GM19324 (cell line): ENCODE data around the gene LARP4.
A peak's percentile ranks its signal among the peaks of the same experiment; 100 is the strongest.
"Not testable (repeated sequence)": the region's sequence is repeated elsewhere in the genome, so short reads cannot be mapped to it uniquely, and the experiment has no call there.

ENCODE experiments used
- ATAC-seq: cut with Tn5 transposase; IDR thresholded peaks from one replicate; pipeline ENCODE4 v1.9.1; 2021; ENCODE audit warnings: mild to moderate bottlenecking, moderate library complexity; ENCODE audit not compliant: unreplicated experiment, low FRiP score

Gene LARP4

GRCh38 chr12:50400638-50401499, at the start of gene LARP4:
TSS of gene LARP4 (plus strand) at chr12:50400885. CDS start at chr12:50401011, 126 bp downstream.
- peak; percentile 98 for ATAC-seq

GRCh38 chr12:50351120-50352043, 49.3 kb upstream of the LARP4 start:
- no peak for ATAC-seq

GRCh38 chr12:50353404-50353803, 47.3 kb upstream of the LARP4 start:
- ATAC-seq: no peak

GRCh38 chr12:50353869-50354593, 46.7 kb upstream of the LARP4 start:
- ATAC-seq: no peak

GRCh38 chr12:50354908-50355307, 45.8 kb upstream of the LARP4 start:
- ATAC-seq: no peak

GRCh38 chr12:50355365-50355764, 45.3 kb upstream of the LARP4 start:
- no peak for ATAC-seq

GRCh38 chr12:50362671-50363070, 38.0 kb upstream of the LARP4 start:
- no peak for ATAC-seq

- no peak for ATAC-seq
Observed at GRCh38 chr12:50363141-50363540, 37.5 kb upstream of the LARP4 start.

GRCh38 chr12:50365709-50366406, 34.8 kb upstream of the LARP4 start:
- no peak for ATAC-seq

- not testable (repeated sequence) for ATAC-seq
Observed at GRCh38 chr12:50370672-50371071, 30.0 kb upstream of the LARP4 start.

GRCh38 chr12:50375802-50376201, 24.9 kb upstream of the LARP4 start:
- no peak for ATAC-seq

- no peak for ATAC-seq
Observed at GRCh38 chr12:50380761-50381325, 19.8 kb upstream of the LARP4 start.

- no peak for ATAC-seq
Observed at GRCh38 chr12:50387487-50387886, 13.2 kb upstream of the LARP4 start.

GRCh38 chr12:50387972-50388478, 12.7 kb upstream of the LARP4 start:
- no peak for ATAC-seq

GRCh38 chr12:50388793-50389192, 11.9 kb upstream of the LARP4 start:
- not testable (repeated sequence) for ATAC-seq

GRCh38 chr12:50390316-50390741, 10.4 kb upstream of the LARP4 start:
- ATAC-seq: no peak

- no peak for ATAC-seq
Observed at GRCh38 chr12:50394469-50395029, 6.1 kb upstream of the LARP4 start.

GRCh38 chr12:50397117-50397650, 3.5 kb upstream of the LARP4 start:
- ATAC-seq: no peak

GRCh38 chr12:50398931-50399330, 1.8 kb upstream of the LARP4 start:
- no peak for ATAC-seq
